CD4-positive, alpha-beta T cell treated with Interleukin-21 for 1 hour (primary cell): ENCODE results near the gene KCNQ1OT1.

Experiments
- DNase-seq: peaks from one replicate; pipeline ENCODE4 v3.0.0-alpha.2; 2020

KCNQ1OT1 gene

GRCh38 chr11:2699531-2700414 lies at the start of gene KCNQ1OT1:
TSS of gene KCNQ1OT1 (minus strand) at chr11:2699994.
- DNase-seq, result peak; percentile 93

DNA sequence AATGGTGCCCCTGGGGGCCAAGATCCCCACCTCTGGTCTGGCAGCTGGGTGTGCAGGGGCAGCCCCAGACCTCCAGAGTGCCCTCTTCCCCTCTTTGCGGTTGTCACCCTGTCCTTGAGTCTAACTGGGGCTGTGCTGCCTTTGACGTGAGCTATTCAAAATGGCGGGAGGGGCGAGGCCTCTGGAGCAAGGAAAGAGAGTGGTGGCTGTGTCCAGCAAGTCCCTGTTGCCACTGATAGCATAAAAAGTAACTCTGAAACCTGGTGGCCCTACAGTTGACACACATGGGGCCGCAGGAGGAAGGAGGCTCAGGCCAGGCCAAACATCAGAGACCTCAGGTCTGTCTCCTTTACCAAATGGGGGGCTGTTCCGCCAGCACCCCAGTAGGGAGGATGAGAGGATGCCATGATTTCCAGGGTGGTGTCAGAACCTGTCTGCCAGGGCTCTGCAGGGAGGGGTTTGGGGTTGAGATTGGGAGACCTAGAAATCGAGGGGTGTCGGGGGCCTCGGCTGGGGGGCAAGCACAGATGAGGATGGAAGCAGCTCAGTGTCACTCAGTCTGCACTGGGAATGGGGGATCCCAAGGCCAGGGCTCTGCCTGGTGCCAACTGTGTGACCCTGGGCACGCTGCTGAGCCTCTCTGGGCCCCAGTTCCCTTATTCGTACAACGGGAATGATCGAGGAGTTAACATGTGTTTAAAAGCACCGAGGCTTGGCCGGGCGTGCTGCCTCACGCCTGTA lies 49.2 kb upstream of the KCNQ1OT1 start:
- DNase-seq, result no peak

- no peak for DNase-seq
These were observed 48.4 kb upstream of the KCNQ1OT1 start for GRCh38 chr11:2748061-2748813.

DNA sequence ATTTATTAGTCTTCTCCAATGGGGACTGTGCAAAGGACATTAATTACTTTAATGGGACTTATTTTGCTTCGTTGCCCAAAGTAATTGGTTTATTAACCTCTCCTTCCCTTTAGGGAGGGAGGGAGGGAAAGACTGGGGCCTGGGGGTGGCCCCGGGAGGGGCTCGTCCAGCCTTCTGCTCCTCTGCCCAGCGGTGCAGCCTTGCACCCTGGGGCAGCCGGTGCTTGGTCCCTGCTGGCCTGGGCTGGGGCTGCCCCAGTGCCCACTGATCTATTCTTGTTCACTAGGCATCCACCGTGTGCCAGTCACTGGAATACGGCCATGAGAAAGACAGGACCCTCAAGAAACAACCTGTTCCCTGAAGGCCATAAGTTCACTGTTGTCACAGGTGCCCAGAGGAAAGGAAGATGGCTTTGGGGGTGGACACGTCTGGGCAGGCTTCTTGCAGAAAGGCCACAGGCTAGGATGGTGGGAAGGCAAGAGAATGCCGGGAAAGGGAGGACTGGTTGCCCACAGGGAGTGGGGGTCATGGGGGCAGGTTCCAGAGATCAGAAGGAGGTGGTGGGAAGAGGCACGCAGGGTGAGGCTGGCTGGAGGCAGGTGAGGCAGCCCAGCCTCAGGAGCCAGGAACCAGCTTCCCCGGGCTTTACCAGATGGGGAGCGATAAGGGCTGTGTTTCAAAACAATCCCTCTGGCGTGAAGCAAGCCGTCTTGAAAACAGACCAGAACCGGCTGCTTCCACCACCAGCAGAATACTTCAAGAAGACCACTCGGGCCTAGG lies 47.6 kb upstream of the KCNQ1OT1 start:
- DNase-seq, result no peak

- no peak for DNase-seq
These were observed 46.8 kb upstream of the KCNQ1OT1 start for GRCh38 chr11:2746401-2747247.

DNA sequence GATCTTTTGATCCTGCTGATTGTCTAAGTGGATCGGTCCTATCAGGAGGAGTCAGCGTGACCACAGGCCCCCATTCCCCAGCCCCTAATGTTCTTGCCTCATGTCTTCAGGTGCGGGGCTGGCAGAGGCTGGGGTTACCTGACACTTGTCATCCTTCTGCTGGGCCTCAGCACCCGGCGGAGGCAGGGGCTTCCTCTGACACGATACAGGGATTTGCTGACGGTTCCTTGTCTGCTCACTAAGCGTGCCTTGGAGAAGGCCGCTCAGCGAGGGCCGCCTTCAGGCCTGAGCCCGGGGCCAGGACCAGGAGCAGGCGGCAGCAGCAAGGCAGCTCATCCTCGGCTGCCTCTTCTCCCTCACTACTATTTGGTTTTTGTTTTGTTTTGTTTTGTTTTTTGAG lies 45.7 kb upstream of the KCNQ1OT1 start:
- no peak for DNase-seq

DNA sequence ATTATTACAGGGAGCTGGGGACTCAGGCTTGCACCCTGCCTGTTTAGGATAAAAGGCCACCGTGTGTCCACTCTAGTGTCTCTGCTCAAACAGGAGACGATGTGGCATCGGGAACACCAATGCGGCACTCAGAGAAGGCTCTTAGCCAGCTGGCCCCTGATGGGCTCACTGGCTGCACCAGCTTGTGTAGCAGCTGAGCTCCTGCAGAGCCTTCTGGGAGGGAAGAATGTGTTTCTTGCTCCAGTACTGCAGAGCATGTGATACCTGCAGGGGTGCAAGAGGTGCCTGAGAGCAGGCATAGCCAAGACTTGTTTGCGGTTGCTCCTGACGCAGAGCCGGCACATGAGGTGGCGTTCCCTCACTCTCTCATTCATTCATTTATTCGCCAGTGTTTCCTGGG lies 44.4 kb upstream of the KCNQ1OT1 start:
- DNase-seq, result no peak

- DNase-seq, result no peak
These were observed 43.8 kb upstream of the KCNQ1OT1 start for GRCh38 chr11:2743427-2744110.

DNA sequence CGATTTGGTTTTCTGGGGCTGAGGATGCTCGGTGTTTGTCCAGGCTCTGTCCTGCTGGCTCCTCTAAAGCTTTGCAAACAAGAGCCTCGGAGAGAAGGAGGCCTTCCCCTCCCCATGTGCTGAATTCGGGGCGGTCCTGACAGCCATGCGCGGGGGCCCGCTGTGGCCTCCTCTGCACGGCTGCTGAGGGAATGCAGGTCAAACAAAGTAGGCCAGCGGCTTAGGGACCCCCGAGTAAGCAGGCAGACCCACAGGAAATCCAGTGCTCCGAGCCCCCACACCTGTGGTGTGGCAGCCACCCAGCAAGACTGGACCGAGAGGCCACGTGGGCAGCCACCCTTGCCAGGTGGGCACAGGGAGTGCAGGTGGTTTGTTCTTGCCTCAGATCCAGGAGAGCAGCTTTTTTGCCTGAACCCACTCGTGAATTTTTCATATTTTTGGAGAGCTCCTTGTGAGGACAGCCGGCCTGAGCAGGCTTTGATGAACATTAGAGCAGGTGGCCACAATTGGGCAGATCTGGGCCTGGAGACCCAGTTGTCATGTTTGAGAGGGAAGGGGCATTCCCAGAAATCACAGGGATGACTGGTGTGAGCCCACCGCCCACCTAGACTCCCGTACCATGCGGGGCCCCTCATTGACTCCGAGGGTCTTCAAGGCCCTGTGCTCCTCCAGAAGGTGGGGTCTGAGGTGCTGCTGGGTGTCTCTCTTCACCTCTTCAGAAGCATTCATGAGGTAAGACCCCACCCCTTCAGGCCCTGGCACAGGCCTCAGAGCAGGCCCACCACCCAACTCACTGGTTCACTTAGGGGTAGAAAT lies 43.0 kb upstream of the KCNQ1OT1 start:
- DNase-seq, result no peak

GRCh38 chr11:2742201-2742600 lies 42.4 kb upstream of the KCNQ1OT1 start:
- DNase-seq, result no peak

DNA sequence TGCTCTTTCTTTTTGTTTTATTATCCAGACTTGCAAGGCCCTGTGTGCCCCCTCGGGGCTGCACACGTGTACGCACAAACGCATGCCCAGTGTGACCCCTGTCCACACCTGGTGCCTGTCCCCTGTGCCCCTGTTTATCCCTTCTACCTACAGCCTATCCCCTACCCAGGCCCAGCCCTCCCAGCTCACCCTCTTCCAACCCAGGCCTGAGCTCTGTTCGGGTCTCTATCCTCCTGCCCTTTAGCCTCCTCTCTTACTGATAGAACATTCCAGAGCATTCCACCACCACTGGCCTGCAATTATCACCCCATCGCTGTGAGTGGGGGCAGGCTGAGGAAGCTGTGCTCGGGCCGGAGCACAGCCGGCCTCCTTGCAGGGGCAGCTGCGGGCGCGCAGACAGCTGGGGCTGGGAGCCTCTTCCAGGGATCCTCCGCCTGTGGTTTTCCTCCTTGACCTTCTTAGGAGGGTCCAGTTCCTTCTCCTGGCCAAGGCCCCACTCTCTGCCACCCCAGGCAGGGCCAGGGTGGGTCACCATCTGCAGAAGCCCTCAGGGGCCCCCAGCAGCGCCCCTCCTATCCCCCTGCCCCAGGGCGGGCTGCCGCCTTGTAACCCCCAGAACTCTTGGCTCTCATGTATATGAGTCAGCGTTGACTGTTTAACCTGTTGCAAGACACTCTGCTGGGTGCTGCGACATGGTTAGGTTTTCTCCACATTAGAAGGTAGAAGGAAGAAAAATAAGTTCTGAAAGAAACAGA lies 41.8 kb upstream of the KCNQ1OT1 start:
- DNase-seq, result no peak

GRCh38 chr11:2741006-2741376 lies 41.2 kb upstream of the KCNQ1OT1 start:
- DNase-seq, result no peak

DNA sequence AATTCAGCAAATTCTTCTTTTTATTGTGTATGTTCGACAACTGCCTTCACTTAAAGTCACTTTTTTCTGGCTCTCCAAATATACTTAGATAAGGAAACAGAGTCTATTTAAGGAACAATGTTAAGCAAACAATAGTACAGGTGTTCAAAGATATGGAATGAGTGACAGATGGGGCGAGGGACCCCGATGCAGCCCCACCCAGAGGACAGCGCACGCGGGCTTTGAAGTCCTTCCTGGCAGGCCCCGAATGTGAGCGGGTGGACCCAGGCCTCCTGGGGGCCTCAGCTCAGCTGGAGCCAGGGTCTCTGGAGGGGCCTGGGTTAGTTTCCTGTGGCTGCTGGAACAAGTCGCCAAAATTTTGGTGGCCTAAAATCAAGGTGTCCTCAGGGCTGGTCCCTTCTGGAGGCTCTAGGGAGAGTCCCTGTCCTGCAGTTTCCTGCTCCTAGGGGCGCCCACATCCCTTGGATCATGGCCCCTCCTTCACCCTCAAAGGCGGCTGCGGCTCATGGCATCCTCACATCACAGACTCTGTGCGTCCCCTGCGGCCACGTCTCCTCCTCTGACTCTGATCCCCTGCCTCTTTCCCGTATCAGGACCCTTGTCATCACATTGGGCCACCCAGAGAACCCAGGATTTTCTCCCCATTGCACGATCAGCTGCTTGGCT lies 40.6 kb upstream of the KCNQ1OT1 start:
- DNase-seq, result no peak

DNA sequence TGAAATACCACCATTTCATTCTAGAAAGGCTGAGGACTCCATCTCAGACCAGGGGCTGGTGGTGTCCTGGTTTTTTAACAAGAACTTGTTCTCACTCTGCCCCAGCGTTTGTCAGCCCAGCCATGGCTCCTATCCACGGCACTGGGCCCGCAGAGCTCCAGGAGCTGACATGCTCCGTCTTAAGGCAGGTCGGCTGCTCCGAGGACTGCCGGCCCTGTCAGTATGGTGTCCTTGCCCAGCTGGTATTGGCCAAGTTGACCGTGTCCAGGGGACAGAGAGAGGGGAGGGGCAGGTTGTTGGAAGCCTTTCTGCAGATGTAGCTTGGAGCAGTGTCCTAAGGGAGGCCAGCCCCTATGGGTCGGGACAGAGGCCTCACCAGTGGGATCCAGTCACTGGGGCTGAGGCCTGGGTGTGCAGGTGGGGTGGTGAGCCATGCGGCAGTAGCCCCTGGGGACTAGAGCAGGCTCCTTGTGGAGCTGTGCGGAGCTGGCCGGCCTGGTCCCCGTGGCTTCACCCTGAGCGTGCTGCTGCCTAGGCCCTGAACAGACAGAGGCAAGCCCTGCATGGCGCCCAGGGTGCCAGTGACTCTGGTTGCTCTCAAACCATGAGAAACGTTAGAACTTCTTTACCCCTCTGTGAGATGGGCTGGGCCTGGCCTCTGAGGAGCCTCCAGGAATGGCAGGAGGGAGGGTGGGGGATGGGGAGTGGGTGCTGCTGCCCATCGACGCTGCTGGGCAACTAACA lies 39.9 kb upstream of the KCNQ1OT1 start:
- DNase-seq, result no peak

DNA sequence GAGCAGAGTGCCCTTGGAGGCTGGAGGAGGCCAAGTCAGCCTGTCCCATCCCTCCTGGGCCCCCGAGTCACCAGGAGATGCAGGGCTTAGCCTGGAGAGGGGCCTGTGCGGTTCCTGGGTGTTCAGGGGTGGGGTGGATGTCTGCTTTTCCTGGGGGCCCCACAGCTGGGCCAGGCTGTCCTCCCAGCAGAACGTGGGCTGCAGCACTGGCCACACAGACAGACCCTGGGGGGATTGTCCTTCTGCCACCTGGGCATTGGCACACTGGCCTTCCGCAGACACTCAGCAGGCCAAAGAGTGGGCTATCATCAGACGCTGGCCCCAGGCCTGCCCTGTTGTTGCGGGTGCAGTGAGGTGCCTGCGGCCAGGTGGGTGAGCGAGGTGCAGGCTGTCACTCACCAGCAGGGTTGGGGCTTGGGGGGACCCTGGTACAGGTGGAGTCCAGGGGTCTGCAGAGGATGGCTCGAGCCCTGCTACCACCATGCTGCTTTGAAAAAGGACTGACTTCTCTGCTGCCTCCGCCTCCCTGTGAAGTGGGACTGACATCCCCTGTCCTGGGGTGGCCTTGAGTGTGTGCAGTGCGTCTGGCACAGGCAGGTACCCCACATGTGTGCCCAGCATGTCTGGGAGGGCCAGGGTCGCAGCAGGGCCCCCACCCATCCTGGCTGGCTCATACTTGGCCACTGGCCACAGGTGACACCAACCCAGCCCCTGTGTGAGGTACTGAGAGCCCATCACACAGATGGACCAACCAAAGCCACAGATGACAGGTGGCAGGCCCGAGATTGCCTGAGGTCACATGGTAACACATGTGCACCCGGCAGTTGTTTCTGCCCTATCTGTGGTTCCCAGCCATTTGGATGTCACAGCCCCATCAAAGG lies 39.0 kb upstream of the KCNQ1OT1 start:
- no peak for DNase-seq

- no peak for DNase-seq
These were observed 38.1 kb upstream of the KCNQ1OT1 start for GRCh38 chr11:2737866-2738265.

GRCh38 chr11:2737226-2737590 lies 37.4 kb upstream of the KCNQ1OT1 start:
- no peak for DNase-seq
